IPS-20b (cell line): ENCODE results near the gene DNAH8.

Experiments
- H3K27ac ChIP-seq: one replicate; pipeline ENCODE4 v1.5.1; 2013; ENCODE audit warnings: low read length
- H3K27me3 ChIP-seq: 2 replicates; pipeline ENCODE4 v1.6.1; 2013; ENCODE audit warnings: mild to moderate bottlenecking, low read length, inconsistent platforms; ENCODE audit not compliant: insufficient read depth
- H3K36me3 ChIP-seq: 2 replicates; pipeline ENCODE4 v1.6.1; 2013; ENCODE audit warnings: low read depth, mild to moderate bottlenecking, inconsistent platforms, low read length, moderate library complexity; ENCODE audit not compliant: insufficient read depth
- H3K4me1 ChIP-seq: 2 replicates; pipeline ENCODE4 v1.6.1; 2013; ENCODE audit warnings: mild to moderate bottlenecking, control low read depth, inconsistent platforms, low read length, moderate library complexity; ENCODE audit not compliant: insufficient read depth
- H3K4me3 ChIP-seq: 2 replicates; pipeline ENCODE4 v1.5.1; 2013; ENCODE audit warnings: mild to moderate bottlenecking, low read length, inconsistent platforms
- H3K9ac ChIP-seq: 2 replicates; pipeline ENCODE4 v1.6.1; 2013; ENCODE audit warnings: low read depth, mild to moderate bottlenecking, inconsistent platforms, low read length, moderate library complexity
- H3K9me3 ChIP-seq: 2 replicates; pipeline ENCODE4 v1.6.1; 2013; ENCODE audit warnings: mild to moderate bottlenecking, low read depth, low read length, inconsistent platforms; ENCODE audit not compliant: insufficient read depth

The DNAH8 gene

DNA sequence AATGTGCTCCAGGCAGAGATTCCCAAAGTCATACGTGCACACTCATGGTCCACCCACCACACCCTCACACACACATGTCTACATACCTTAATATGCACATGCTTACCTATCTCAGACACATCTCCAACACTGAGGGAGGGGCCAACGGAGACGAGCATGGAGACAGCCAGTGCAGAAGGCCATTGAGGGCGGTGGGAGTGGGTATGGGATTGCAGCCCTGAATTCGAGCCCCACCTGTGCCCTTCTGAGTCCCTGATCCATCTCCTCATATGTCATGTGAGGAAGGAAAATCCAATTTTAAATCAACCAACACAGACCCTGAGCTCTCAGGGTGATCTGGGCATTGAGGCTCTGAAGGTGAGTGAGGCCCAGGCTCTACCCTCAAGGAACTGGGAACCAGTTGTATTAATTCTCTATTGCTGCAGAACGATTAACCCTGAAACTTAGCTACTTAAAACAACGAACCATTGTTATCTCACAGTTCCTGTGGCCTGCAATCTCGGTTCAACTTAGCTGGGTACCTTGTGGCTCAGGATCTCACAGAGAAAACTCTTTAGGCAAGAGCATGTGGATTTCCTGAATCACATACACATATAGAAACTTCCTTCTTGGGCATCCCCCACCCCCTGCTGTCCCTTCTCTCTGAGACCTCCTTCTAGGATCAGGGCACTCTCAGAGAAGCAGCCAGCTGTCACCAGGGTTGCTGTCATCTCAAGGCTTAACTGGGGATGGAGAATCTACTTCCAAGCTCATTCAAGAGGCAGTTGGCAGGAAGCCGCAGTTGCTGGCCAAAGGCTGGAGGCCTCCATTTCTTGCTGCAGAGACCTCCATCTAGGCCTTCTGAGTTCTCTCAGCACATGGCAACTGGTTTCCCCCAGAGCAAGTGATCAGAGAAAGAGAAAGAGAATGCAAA lies 361.8 kb downstream of the DNAH8 start:
- Histone ChIP-seq H3K9me3 (no peaks in the 10 kb centered on the region), H3K36me3 (no peaks in the 10 kb centered on the region), H3K4me1 (peaks cover 3% of the 10 kb centered on the region; the same call in 1 of the 2 replicates), H3K4me3 (no peak overlapping the region), H3K9ac (no peak overlapping the region), H3K27ac (no peak overlapping the region), H3K27me3 (no peaks in the 10 kb centered on the region)

DNA sequence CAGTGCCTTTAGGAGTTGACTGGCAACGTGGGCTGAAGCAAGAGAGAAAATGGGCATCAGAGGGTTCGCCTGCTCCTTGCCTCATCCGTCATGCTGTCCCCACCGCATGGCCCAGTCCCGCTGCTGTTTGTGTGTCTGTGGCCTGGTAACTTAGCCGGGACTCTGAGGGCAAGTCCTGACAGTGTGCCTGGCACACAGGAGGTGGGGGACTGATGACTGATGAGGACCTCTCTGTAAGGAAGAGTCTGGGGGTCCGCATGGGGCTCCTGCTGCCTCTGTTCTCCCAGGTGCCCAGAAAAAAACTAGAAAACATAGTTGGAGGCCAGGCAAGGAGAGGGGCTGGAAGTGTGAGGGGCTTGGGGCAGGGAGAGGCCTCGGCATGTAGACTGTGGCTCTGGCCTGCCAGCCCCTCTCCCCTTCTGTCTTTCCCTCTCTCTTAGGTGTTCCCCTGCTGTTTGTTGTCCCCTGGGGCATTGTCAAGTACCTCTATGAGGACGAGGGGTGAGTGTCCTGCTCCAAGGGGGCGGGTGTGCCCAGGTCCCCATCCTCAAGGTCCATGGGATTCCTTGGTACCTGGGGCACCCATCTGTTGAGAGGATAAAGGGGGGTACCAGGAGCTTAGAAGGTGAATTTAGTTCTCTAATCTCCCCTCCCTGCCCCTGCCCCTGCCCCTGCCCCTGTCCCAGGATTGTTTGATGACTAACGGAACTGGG lies 362.9 kb downstream of the DNAH8 start:
- Histone ChIP-seq H3K9me3 (no peaks in the 10 kb centered on the region), H3K27ac (no peak overlapping the region), H3K4me3 (no peak overlapping the region), H3K27me3 (no peaks in the 10 kb centered on the region), H3K9ac (no peak overlapping the region), H3K36me3 (no peaks in the 10 kb centered on the region), H3K4me1 (no peaks in the 10 kb centered on the region)

DNA sequence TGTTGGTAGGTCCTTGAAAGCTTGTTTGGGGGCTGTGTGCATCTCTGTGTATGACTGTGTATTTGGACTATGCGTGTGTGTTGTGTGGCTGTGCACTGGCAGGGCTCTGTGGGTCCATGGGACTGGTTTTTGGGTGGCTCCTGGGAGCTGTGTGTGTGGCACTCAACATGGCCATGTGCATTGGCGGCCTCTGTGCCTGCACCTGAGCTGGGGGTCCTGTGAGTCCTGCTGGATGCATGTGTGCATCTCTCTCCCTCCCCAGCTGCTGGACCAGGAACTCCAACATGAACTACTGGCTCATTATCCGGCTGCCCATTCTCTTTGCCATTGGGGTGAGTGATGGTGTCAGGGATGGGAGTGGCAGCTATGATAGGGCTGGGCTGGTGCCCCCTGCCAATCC lies 363.6 kb downstream of the DNAH8 start:
- H3K27ac ChIP-seq: no peak overlapping the region
- no peaks in the 10 kb centered on the region for H3K27me3 ChIP-seq
- H3K4me3 ChIP-seq: no peak overlapping the region
- H3K4me1 ChIP-seq: no peaks in the 10 kb centered on the region
- no peaks in the 10 kb centered on the region for H3K36me3 ChIP-seq
- no peaks in the 10 kb centered on the region for H3K9me3 ChIP-seq
- no peak overlapping the region for H3K9ac ChIP-seq

DNA sequence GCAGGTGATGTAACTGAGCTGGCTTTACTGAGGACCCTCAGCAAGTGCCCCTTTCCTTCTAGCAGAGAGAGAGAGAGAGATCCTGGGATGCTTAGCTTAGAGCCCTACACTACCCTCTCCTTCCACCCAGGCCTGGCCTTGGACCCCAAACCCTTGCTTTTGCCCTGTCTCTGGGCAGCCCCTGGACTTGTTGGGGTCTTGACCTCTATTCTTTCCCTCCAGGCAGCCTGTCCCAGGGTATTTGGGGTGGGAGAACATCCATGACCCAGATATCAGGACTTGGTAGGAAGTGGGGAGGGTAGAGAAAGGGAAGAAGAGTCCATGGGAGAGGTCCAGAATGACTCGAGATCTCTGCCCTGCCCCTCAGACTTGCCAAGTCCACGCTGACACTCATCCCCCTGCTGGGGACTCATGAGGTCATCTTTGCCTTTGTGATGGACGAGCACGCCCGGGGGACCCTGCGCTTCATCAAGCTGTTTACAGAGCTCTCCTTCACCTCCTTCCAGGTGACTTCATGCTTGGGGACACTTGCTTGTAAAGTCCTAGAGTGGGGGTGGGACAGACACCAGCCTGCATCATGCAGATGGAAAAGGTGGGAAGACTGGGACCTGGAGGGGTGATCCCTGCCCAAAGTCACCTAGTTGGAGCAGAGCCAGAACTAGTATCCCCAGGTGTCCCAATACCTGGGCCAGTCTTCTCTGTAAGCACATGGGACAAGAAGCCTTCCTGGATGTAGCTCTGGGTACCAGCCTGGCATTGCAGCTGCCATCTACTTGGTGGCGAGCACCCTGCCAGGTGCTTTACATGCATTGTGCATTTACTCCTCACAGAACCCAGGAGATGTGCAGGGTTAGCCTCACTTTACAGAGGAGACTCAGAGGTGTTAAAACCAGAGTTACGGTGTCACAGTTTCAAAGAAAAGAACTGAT lies 364.4 kb downstream of the DNAH8 start:
- no peaks in the 10 kb centered on the region for H3K27me3 ChIP-seq
- no peaks in the 10 kb centered on the region for H3K36me3 ChIP-seq
- H3K27ac ChIP-seq: no peak overlapping the region
- no peak overlapping the region for H3K9ac ChIP-seq
- H3K9me3 ChIP-seq: no peaks in the 10 kb centered on the region
- H3K4me3 ChIP-seq: no peak overlapping the region
- no peaks in the 10 kb centered on the region for H3K4me1 ChIP-seq
